ENCODE measurements around the gene EGF.
"Not testable (repeated sequence)": the region's sequence is repeated elsewhere in the genome, so short reads cannot be mapped to it uniquely, and the experiment has no call there.

The EGF gene

GRCh38 chr4:109930464-109930863 lies 17.8 kb downstream of the EGF start:
- Mint-ChIP-seq H3K9me3 (no peaks in the 10 kb centered on the region), H3K4me3 (no peak overlapping the region), H3K4me1 (ENCODE audit: low read depth in 2 of 2) (peaks cover 0 to 2% of the 10 kb centered on the region in 2 donors), H3K27ac (no peak overlapping the region), H3K36me3 (ENCODE audit: insufficient read depth) (no peaks in the 10 kb centered on the region), H3K27me3 (peaks cover under 1 to 10% of the 10 kb centered on the region in 2 donors)
- ATAC-seq (replicated peaks) (no peak), DNase-seq (no peak)

- peaks cover 0 to 2% of the 10 kb centered on the region in 2 donors for H3K4me1 Mint-ChIP-seq (ENCODE audit: low read depth in 2 of 2)
- H3K27ac Mint-ChIP-seq = no peak overlapping the region
- H3K36me3 Mint-ChIP-seq (ENCODE audit: insufficient read depth) = no peaks in the 10 kb centered on the region
- ATAC-seq (replicated peaks) = no peak
- DNase-seq = no peak
- no peaks in the 10 kb centered on the region for H3K9me3 Mint-ChIP-seq
- H3K4me3 Mint-ChIP-seq = no peak overlapping the region
- H3K27me3 Mint-ChIP-seq = peaks cover 4 to 14% of the 10 kb centered on the region in 2 donors
These were observed 18.2 kb downstream of the EGF start for GRCh38 chr4:109930872-109931271.

- Mint-ChIP-seq H3K4me3 (no peak overlapping the region), H3K36me3 (ENCODE audit: insufficient read depth) (no peaks in the 10 kb centered on the region), H3K27me3 (peaks cover 9 to 18% of the 10 kb centered on the region in 2 donors), H3K27ac (no peak overlapping the region), H3K9me3 (no peaks in the 10 kb centered on the region), H3K4me1 (ENCODE audit: low read depth in 2 of 2) (peaks cover 0 to 2% of the 10 kb centered on the region in 2 donors)
- ATAC-seq (replicated peaks) (no peak), DNase-seq (no peak)
These were observed 18.6 kb downstream of the EGF start for GRCh38 chr4:109931318-109931717.

DNA sequence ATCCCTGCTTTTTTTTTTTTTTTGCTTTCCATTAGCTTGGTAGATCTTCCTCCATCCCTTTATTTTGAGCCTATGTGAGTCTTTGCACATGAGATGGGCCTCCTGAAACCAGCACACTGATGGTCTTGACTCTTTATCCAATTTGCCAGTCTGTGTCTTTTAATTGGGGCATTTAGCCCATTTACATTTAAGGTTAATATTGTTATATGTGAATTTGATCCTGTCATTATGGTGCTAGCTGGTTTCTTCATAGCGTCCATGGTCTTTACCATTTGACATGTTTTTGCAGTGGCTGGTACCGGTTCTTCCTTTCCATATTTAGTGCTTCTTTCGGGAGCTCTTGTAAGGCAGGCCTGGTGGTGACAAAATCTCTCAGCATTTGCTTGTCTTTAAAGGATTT lies 24.7 kb downstream of the EGF start:
- peaks cover 45 to 50% of the 10 kb centered on the region in 2 donors for H3K27me3 Mint-ChIP-seq
- not testable (repeated sequence) for ATAC-seq (replicated peaks); H3K36me3 Mint-ChIP-seq (ENCODE audit: insufficient read depth); H3K4me3 Mint-ChIP-seq; H3K9me3 Mint-ChIP-seq; H3K27ac Mint-ChIP-seq; H3K4me1 Mint-ChIP-seq (ENCODE audit: low read depth in 2 of 2); DNase-seq

DNA sequence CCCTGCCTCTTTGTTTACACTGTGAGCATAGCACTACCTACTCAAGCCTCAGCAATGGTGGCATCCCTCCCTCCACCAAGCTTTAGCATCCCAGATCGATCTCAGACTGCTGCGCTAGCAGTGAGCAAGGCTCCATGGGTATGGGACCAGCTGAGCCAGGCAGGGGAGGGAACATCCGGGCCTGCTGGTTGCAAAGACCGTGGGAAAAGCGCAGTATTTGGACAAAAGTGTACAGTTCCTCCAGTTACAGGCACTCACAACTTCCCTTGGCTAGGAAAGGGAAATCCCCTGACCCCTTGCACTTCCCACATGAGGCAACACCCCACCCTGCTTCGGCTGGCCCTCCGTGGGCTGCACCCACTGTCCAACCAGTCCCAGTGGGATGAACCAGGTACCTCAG lies 26.5 kb downstream of the EGF start:
- Mint-ChIP-seq H3K4me3 (no peak overlapping the region), H3K27me3 (peaks cover 49 to 50% of the 10 kb centered on the region in 2 donors), H3K27ac (no peak overlapping the region), H3K9me3 (no peaks in the 10 kb centered on the region), H3K4me1 (ENCODE audit: low read depth in 2 of 2) (no peaks in the 10 kb centered on the region), H3K36me3 (ENCODE audit: insufficient read depth) (no peaks in the 10 kb centered on the region)
- ATAC-seq (replicated peaks) = no peak
- no peak for DNase-seq

- ATAC-seq (replicated peaks) = no peak
- Mint-ChIP-seq H3K4me3 (no peak overlapping the region), H3K9me3 (no peaks in the 10 kb centered on the region), H3K27me3 (peaks cover 20 to 29% of the 10 kb centered on the region in 2 donors), H3K36me3 (ENCODE audit: insufficient read depth) (no peaks in the 10 kb centered on the region), H3K4me1 (ENCODE audit: low read depth in 2 of 2) (no peaks in the 10 kb centered on the region), H3K27ac (no peak overlapping the region)
- DNase-seq = no peak
These were observed 29.7 kb downstream of the EGF start for GRCh38 chr4:109942292-109942926.

GRCh38 chr4:109943745-109944144 lies 31.1 kb downstream of the EGF start:
- H3K4me3 Mint-ChIP-seq = no peak overlapping the region
- DNase-seq = no peak
- peaks cover 10 to 16% of the 10 kb centered on the region in 2 donors for H3K27me3 Mint-ChIP-seq
- ATAC-seq (replicated peaks) = no peak
- no peak overlapping the region for H3K27ac Mint-ChIP-seq
- no peaks in the 10 kb centered on the region for H3K4me1 Mint-ChIP-seq (ENCODE audit: low read depth in 2 of 2)
- no peaks in the 10 kb centered on the region for H3K9me3 Mint-ChIP-seq
- H3K36me3 Mint-ChIP-seq (ENCODE audit: insufficient read depth) = no peaks in the 10 kb centered on the region

DNA sequence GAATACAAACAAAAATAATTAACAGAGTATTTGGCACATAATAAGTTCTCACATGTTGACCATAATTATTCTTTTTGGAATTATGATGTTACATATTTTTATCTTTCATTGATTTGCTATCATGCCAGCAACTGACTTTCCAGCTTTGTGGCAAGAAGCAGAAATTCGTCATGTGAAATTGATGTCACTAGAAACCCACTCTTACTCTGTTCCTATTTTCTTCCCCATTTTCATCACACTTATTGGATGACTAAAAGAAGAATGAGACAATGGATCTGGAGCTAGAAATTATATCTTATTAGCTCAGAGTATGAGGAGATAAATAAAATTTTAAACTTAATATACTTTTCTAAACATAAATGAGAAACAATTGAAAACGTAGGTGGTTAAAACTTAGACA lies 31.9 kb downstream of the EGF start:
- DNase-seq = no peak

GRCh38 chr4:109945056-109945455 lies 32.4 kb downstream of the EGF start:
- no peak overlapping the region for H3K4me3 Mint-ChIP-seq
- H3K4me1 Mint-ChIP-seq (ENCODE audit: low read depth in 2 of 2) = no peaks in the 10 kb centered on the region
- ATAC-seq (replicated peaks) (no peak), DNase-seq (no peak)
- H3K27ac Mint-ChIP-seq = no peak overlapping the region
- H3K27me3 Mint-ChIP-seq = peaks cover 7 to 11% of the 10 kb centered on the region in 2 donors
- H3K9me3 Mint-ChIP-seq = no peaks in the 10 kb centered on the region
- H3K36me3 Mint-ChIP-seq (ENCODE audit: insufficient read depth) = no peaks in the 10 kb centered on the region

More for the DNA sequence above, 31.9 kb downstream of the EGF start:
- H3K36me3 Mint-ChIP-seq (ENCODE audit: insufficient read depth) = no peaks in the 10 kb centered on the region
- H3K9me3 Mint-ChIP-seq = no peaks in the 10 kb centered on the region
- no peak for ATAC-seq (replicated peaks)
- no peak overlapping the region for H3K27ac Mint-ChIP-seq
- peaks cover 5 to 7% of the 10 kb centered on the region in 2 donors for H3K27me3 Mint-ChIP-seq
- H3K4me1 Mint-ChIP-seq (ENCODE audit: low read depth in 2 of 2) = no peaks in the 10 kb centered on the region
- no peak overlapping the region for H3K4me3 Mint-ChIP-seq

GRCh38 chr4:109946120-109946519 lies 33.4 kb downstream of the EGF start:
- H3K4me3 Mint-ChIP-seq = no peak overlapping the region
- peaks cover 13 to 20% of the 10 kb centered on the region in 2 donors for H3K27me3 Mint-ChIP-seq
- H3K36me3 Mint-ChIP-seq (ENCODE audit: insufficient read depth) = no peaks in the 10 kb centered on the region
- H3K4me1 Mint-ChIP-seq (ENCODE audit: low read depth in 2 of 2) = no peaks in the 10 kb centered on the region
- ATAC-seq (replicated peaks) (no peak), DNase-seq (no peak)
- H3K9me3 Mint-ChIP-seq = no peaks in the 10 kb centered on the region
- no peak overlapping the region for H3K27ac Mint-ChIP-seq

- no peak for ATAC-seq (replicated peaks)
- DNase-seq = no peak
- Mint-ChIP-seq H3K4me1 (ENCODE audit: low read depth in 2 of 2) (no peaks in the 10 kb centered on the region), H3K27ac (no peak overlapping the region), H3K4me3 (no peak overlapping the region), H3K9me3 (no peaks in the 10 kb centered on the region), H3K36me3 (ENCODE audit: insufficient read depth) (no peaks in the 10 kb centered on the region), H3K27me3 (peaks cover 15 to 16% of the 10 kb centered on the region in 2 donors)
These were observed 34.8 kb downstream of the EGF start for GRCh38 chr4:109947457-109947856.

DNA sequence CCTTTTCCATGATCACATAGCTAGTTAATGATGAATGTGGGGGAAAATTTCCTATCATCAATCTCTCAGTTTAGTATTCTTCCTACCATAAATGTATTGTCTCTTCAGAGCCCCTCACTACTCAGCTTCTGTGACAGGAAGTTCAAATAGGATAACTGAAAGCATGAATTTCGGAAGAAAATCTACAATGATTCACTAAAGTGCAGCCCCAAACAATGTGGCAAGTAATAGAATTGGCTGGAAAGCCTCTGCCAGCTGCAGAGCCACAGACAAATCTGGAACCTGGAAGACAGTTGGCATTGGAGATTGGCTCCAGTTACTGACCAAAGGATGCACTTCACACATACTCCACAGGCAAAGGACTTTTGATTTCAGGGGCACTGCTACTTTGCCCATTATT lies 35.2 kb downstream of the EGF start:
- DNase-seq (no peak), ATAC-seq (replicated peaks) (no peak)
- no peak overlapping the region for H3K27ac Mint-ChIP-seq
- H3K36me3 Mint-ChIP-seq (ENCODE audit: insufficient read depth) = no peaks in the 10 kb centered on the region
- peaks cover 12 to 15% of the 10 kb centered on the region in 2 donors for H3K27me3 Mint-ChIP-seq
- no peak overlapping the region for H3K4me3 Mint-ChIP-seq
- no peaks in the 10 kb centered on the region for H3K9me3 Mint-ChIP-seq
- H3K4me1 Mint-ChIP-seq (ENCODE audit: low read depth in 2 of 2) = no peaks in the 10 kb centered on the region

- not testable (repeated sequence) for H3K4me3 Mint-ChIP-seq; H3K36me3 Mint-ChIP-seq (ENCODE audit: insufficient read depth); ATAC-seq (replicated peaks); H3K4me1 Mint-ChIP-seq (ENCODE audit: low read depth in 2 of 2); H3K9me3 Mint-ChIP-seq; DNase-seq; H3K27ac Mint-ChIP-seq
- H3K27me3 Mint-ChIP-seq = peaks cover 12 to 15% of the 10 kb centered on the region in 2 donors
These were observed 36.5 kb downstream of the EGF start for GRCh38 chr4:109949099-109949718.

- Mint-ChIP-seq H3K9me3 (no peaks in the 10 kb centered on the region), H3K27ac (no peak overlapping the region), H3K4me3 (no peak overlapping the region), H3K27me3 (peaks cover 12 to 19% of the 10 kb centered on the region in 2 donors), H3K4me1 (ENCODE audit: low read depth in 2 of 2) (no peaks in the 10 kb centered on the region), H3K36me3 (ENCODE audit: insufficient read depth) (no peaks in the 10 kb centered on the region)
- ATAC-seq (replicated peaks) (no peak), DNase-seq (no peak)
These were observed 39.9 kb downstream of the EGF start for GRCh38 chr4:109952612-109953011.

All from effector memory CD8-positive, alpha-beta T cell (primary cell).